ENCODE results near the gene TNPO2.
A peak's percentile ranks its signal among the peaks of the same experiment; 100 is the strongest.

The TNPO2 gene

GRCh38 chr19:12705169-12705568, 18.6 kb downstream of the TNPO2 start:
- TF ChIP-seq FOXP2 (optimal IDR thresholded peaks at IDR 0.05; ENCODE audit: borderline replicate concordance, extremely low read depth, extremely low read length, insufficient read depth), result no peak
- no peak for TF ChIP-seq POLR2AphosphoS5 (IDR thresholded peaks at IDR 0.05; ENCODE audit: low read depth, low read length)
- TF ChIP-seq SIN3A (IDR thresholded peaks at IDR 0.05; ENCODE audit: borderline replicate concordance, insufficient read depth, low read length), result no peak
- TF ChIP-seq REST (IDR thresholded peaks at IDR 0.05; ENCODE audit: insufficient read depth in 1 of 2, low read depth in 2 of 2, low read length in 2 of 2), result no peak
- TF ChIP-seq TAF1 (IDR thresholded peaks at IDR 0.05; ENCODE audit: borderline replicate concordance, insufficient read depth, low read length), result no peak

GRCh38 chr19:12703046-12703445, 20.7 kb downstream of the TNPO2 start:
- TF ChIP-seq SIN3A (IDR thresholded peaks at IDR 0.05; ENCODE audit: borderline replicate concordance, insufficient read depth, low read length) (no peak), TAF1 (IDR thresholded peaks at IDR 0.05; ENCODE audit: borderline replicate concordance, insufficient read depth, low read length) (no peak), REST (IDR thresholded peaks at IDR 0.05; ENCODE audit: insufficient read depth in 1 of 2, low read depth in 2 of 2, low read length in 2 of 2) (no peak), POLR2AphosphoS5 (IDR thresholded peaks at IDR 0.05; ENCODE audit: low read depth, low read length) (no peak), FOXP2 (optimal IDR thresholded peaks at IDR 0.05; ENCODE audit: borderline replicate concordance, extremely low read depth, extremely low read length, insufficient read depth) (no peak)

- no peak for TF ChIP-seq TAF1 (IDR thresholded peaks at IDR 0.05; ENCODE audit: borderline replicate concordance, insufficient read depth, low read length)
- peak; percentile 19 for TF ChIP-seq FOXP2 (optimal IDR thresholded peaks at IDR 0.05; ENCODE audit: borderline replicate concordance, extremely low read depth, extremely low read length, insufficient read depth)
- TF ChIP-seq REST (IDR thresholded peaks at IDR 0.05; ENCODE audit: insufficient read depth in 1 of 2, low read depth in 2 of 2, low read length in 2 of 2), result no peak
- TF ChIP-seq POLR2AphosphoS5 (IDR thresholded peaks at IDR 0.05; ENCODE audit: low read depth, low read length), result 0 out of 2 replicates have a peak, but pooled peaks have one; percentile 35
These were observed 22.0 kb downstream of the TNPO2 start for GRCh38 chr19:12701596-12702282.

GRCh38 chr19:12698138-12698537, 25.6 kb downstream of the TNPO2 start:
- TF ChIP-seq SIN3A (IDR thresholded peaks at IDR 0.05; ENCODE audit: borderline replicate concordance, insufficient read depth, low read length) (no peak), TAF1 (IDR thresholded peaks at IDR 0.05; ENCODE audit: borderline replicate concordance, insufficient read depth, low read length) (no peak), FOXP2 (optimal IDR thresholded peaks at IDR 0.05; ENCODE audit: borderline replicate concordance, extremely low read depth, extremely low read length, insufficient read depth) (no peak), REST (IDR thresholded peaks at IDR 0.05; ENCODE audit: insufficient read depth in 1 of 2, low read depth in 2 of 2, low read length in 2 of 2) (no peak)
